Activated B cell treated with CpG ODN at 0.5 μM for 24 hours (primary cell): ENCODE measurements around the gene FCER2. TPM values are rescaled to one million over a fixed set of nuclear protein-coding genes. Genes with fewer than 3 reads are reported as not detected.
A peak's percentile ranks its signal among the peaks of the same experiment; 100 is the strongest.

Source experiments
- ATAC-seq: fragments of 200-7000 bp; cut with Tn5 transposase; one replicate; pipeline ENCODE4 v1.10.0; 2021; ENCODE audit warnings: low read depth, mild to moderate bottlenecking, moderate library complexity
- CTCF ChIA-PET: fragments of 350-600 bp; sonication (Branson Sonifier 250); formaldehyde crosslinking; loops from one replicate; lab custom pipeline; 2021; ENCODE audit warnings: antibody characterized with exemption; lab: Charles Lee
- POLR2A ChIA-PET: fragments of 350-600 bp; sonication (Branson Sonifier 250); formaldehyde crosslinking; loops from one replicate; lab custom pipeline; 2021; ENCODE audit warnings: antibody characterized with exemption; lab: Charles Lee
- DNase-seq: peaks from one replicate; pipeline ENCODE4 v3.0.0; 2022
- H3K27ac Mint-ChIP-seq: one replicate; pipeline ENCODE4 v1.8.0; 2020; ENCODE audit warnings: mixed read lengths
- H3K27me3 Mint-ChIP-seq: one replicate; pipeline ENCODE4 v1.8.0; 2021; ENCODE audit warnings: mixed read lengths
- H3K36me3 Mint-ChIP-seq: one replicate; pipeline ENCODE4 v1.8.0; 2021; ENCODE audit warnings: low read depth, mixed read lengths
- H3K4me1 Mint-ChIP-seq: one replicate; pipeline ENCODE4 v1.8.0; 2021; ENCODE audit warnings: mixed read lengths
- H3K4me3 Mint-ChIP-seq: one replicate; pipeline ENCODE4 v1.8.0; 2020; ENCODE audit warnings: mild to moderate bottlenecking, mixed read lengths
- H3K9me3 Mint-ChIP-seq: one replicate; pipeline ENCODE4 v1.8.0; 2020; ENCODE audit warnings: mixed read lengths
- CTCF ChIP-seq: fragments of 200-600 bp; IDR thresholded peaks from one replicate; pipeline ENCODE4 v1.8.0; 2022; ENCODE audit warnings: antibody characterized with exemption, mild to moderate bottlenecking
- intact Hi-C: fragments of 100-400 bp; cut with micrococcal nuclease; formaldehyde crosslinking; loops from one replicate; pipeline ENCODE4 v1.15.1; 2024
- total RNA-seq: library from RNA; stranded (reverse); gene quantifications from 2 replicates; pipeline ENCODE4 v1.2.3, GENCODE V29; 2022

The FCER2 gene
- total RNA-seq, 1 donor from 2014 or later = 193 TPM

DNA sequence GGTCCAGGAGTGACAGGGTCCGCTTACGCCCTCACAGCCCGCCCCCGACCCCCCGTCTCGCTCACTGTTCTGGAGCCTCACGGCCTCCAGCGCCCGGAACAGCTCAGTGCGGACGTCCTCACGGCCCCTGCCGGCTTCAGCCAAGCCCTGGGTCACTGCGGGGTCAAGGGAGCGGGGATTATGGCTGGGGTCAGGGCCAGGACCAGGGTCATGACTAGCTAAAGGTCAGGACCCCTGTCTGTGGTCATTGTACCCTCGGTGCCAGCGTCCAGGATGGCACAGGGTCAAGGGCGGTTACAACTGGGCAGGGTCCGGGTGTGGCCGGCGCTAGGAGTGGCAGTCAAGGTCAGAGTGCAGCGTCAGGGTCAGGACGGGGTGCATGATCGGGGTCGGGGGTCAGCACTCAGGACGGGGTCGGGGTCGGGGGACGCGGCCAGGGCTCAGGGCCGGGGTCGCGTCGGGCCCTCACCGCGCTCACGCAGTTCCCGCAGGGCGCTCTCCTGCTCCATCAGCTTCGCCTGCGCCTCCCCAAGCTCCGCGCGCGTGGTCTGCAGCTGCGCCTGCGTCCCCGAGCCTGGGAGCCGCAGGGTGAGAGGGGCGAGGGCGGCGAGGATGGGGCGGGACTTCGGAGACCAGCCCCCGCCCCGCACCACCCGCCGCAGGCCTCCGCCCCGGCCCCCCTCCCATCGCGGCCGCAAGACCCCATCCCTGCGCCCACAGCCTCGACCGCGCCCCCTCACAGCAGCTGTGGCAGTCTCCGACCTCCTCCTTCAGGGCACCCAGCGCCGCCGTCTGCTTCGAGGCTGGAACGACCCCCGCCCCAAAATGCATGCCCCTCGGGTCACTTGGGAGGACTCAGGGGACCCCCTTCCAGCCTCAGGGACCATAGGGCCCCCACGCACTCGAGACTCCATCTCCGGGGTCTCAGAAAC, 28.6 kb upstream of the FCER2 start:
- Mint-ChIP-seq H3K36me3 (no peaks in the 10 kb centered on the region), H3K4me3 (peak overlapping the region; percentile 70), H3K27ac (no peak overlapping the region), H3K4me1 (peaks cover 38% of the 10 kb centered on the region), H3K9me3 (no peaks in the 10 kb centered on the region), H3K27me3 (peaks cover 28% of the 10 kb centered on the region)
- DNase-seq (no peak), ATAC-seq (peak; percentile 35)
- intact Hi-C loops = loop anchor here (1.0 kb wide), 1 partner anchor 13 kb away; no protein-coding TSS in a partner anchor
- POLR2A ChIA-PET = interaction anchor here (0.6 to 1.5 kb wide), 2 partner anchors 12 to 26 kb away, joined by 3 to 6 read pairs; no protein-coding TSS in a partner anchor
- no peak for TF ChIP-seq CTCF
- CTCF ChIA-PET = interaction anchor here (1.0 kb wide), 1 partner anchor 44 kb away, joined by 3 read pairs; no protein-coding TSS in a partner anchor

- ChIA-PET CTCF (interaction anchor here (1.0 kb wide), 1 partner anchor 43 kb away, joined by 3 read pairs; no protein-coding TSS in a partner anchor), POLR2A (interaction anchor here (1.5 kb wide), 1 partner anchor 13 kb away, joined by 6 read pairs; no protein-coding TSS in a partner anchor)
- Mint-ChIP-seq H3K4me1 (peaks cover 38% of the 10 kb centered on the region), H3K27ac (no peak overlapping the region), H3K36me3 (no peaks in the 10 kb centered on the region), H3K4me3 (peak overlapping the region; percentile 70), H3K9me3 (no peaks in the 10 kb centered on the region), H3K27me3 (peaks cover 28% of the 10 kb centered on the region)
- DNase-seq (no peak), ATAC-seq (peak; percentile 40)
- no peak for TF ChIP-seq CTCF
- intact Hi-C loops = loop anchor here (1.0 kb wide), 1 partner anchor 13 kb away; no protein-coding TSS in a partner anchor
Measured at GRCh38 chr19:7729831-7730285, 27.9 kb upstream of the FCER2 start.

DNA sequence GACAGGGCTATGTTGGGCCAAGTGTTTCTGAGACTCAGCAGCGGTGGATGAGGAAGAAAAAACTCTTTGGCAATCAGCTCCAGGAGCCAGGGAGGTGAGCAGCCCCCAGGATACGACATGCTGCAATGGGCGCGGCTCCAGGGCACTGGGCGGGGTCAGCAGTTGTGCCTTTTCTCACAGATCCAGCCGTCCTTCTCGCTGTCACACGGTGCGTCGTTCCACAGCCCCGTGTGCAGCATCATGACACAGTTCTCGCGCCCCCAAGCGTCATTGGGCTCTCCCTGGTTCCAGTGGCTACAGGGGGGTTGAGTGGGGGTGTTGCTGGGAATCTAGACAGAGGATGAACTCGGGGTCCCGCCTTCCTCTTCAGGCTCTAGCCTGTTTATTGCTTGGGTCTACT, 27.3 kb upstream of the FCER2 start:
- POLR2A ChIA-PET = interaction anchor here (0.5 to 0.6 kb wide), 2 partner anchors 47 to 50 kb away, joined by 3 to 5 read pairs; no protein-coding TSS in a partner anchor
- DNase-seq (no peak), ATAC-seq (peak; percentile 52)
- H3K9me3 Mint-ChIP-seq = no peaks in the 10 kb centered on the region
- H3K4me1 Mint-ChIP-seq = peaks cover 35% of the 10 kb centered on the region
- intact Hi-C loops = no loop called here
- CTCF ChIA-PET = interaction anchor here (0.6 kb wide), 1 partner anchor 78 kb away, joined by 3 read pairs; no protein-coding TSS in a partner anchor
- peak overlapping the region; percentile 70 for H3K4me3 Mint-ChIP-seq
- no peaks in the 10 kb centered on the region for H3K36me3 Mint-ChIP-seq
- H3K27me3 Mint-ChIP-seq = peaks cover 28% of the 10 kb centered on the region
- no peak for TF ChIP-seq CTCF
- H3K27ac Mint-ChIP-seq = peak overlapping the region; percentile 53

DNA sequence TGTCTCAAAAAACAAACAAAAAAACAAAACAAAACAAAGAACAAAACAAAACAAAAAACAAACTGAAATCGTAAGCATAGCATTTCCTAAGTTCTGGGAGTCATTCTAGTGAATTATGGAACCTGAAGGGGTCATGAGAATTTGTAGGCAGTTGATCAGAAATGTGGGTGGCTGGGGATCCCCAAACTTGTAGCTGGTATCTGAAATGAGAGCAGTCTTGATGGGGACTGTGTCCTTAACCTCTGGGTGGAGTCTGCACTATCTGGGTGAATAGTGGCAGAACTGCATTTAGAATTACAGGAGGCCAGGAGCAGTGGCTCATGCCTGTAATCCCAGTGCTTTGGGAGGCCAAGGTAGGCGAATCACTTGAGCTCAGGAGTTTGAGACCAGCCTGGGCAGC, 23.9 kb upstream of the FCER2 start:
- intact Hi-C loops = no loop called here
- TF ChIP-seq CTCF = no peak
- H3K9me3 Mint-ChIP-seq = no peaks in the 10 kb centered on the region
- peaks cover 24% of the 10 kb centered on the region for H3K27me3 Mint-ChIP-seq
- H3K4me3 Mint-ChIP-seq = no peak overlapping the region
- DNase-seq = no peak
- POLR2A ChIA-PET = interaction anchor here (0.7 to 1.2 kb wide), 3 partner anchors 26 to 30 kb away, joined by 3 to 6 read pairs (median 3); no protein-coding TSS in a partner anchor
- no peaks in the 10 kb centered on the region for H3K36me3 Mint-ChIP-seq
- no peak overlapping the region for H3K27ac Mint-ChIP-seq
- ATAC-seq = no peak
- peaks cover 43% of the 10 kb centered on the region for H3K4me1 Mint-ChIP-seq
- CTCF ChIA-PET = no interaction called here
